Tibial artery (tissue), 4 donors: Measurements from ENCODE around the gene PHETA1.
"Not testable (repeated sequence)": the region's sequence is repeated elsewhere in the genome, so short reads cannot be mapped to it uniquely, and the experiment has no call there.

Experiments used
- DNase-seq, 2 donors: peaks; one replicate each; pipeline ENCODE4 v3.0.0-alpha.2; 2019
- H3K27ac ChIP-seq, 2 donors: fragments of 200-600 bp; sonication (generic) in 1 of 2; 1 replicate in 1 of 2; 2 replicates in 1 of 2; pipeline ENCODE4 v1.5.1; 2018 to 2019; ENCODE audit warnings: mild to moderate bottlenecking in 1 of 2
- H3K27me3 ChIP-seq, 2 donors: fragments of 200-600 bp; sonication (generic) in 1 of 2; one replicate each; pipeline versions ENCODE4 v1.5.1 to v1.6.0; 2016 to 2019
- H3K36me3 ChIP-seq, 3 donors: fragments of 200-600 bp; sonication (generic) in 2 of 3; one replicate each; pipeline ENCODE4 v1.5.1; 2016 to 2019; ENCODE audit warnings: mild to moderate bottlenecking in 2 of 3
- H3K4me1 ChIP-seq, 4 donors: fragments of 200-600 bp; sonication (generic) in 2 of 4; 1 replicate in 3 of 4; 2 replicates in 1 of 4; pipeline ENCODE4 v1.5.1; 2016 to 2019
- H3K4me3 ChIP-seq, 2 donors: fragments of 200-600 bp; sonication (generic) in 1 of 2; 1 replicate in 1 of 2; 2 replicates in 1 of 2; pipeline ENCODE4 v1.5.1; 2018 to 2019; ENCODE audit warnings: mild to moderate bottlenecking in 2 of 2
- H3K9me3 ChIP-seq, 3 donors: fragments of 200-600 bp; sonication (generic) in 1 of 3; one replicate each; pipeline ENCODE4 v1.5.1; 2016 to 2019
- intact Hi-C: fragments of 100-400 bp; cut with DNase I; formaldehyde crosslinking; loops from one replicate; pipeline ENCODE4 v1.15.0; 2023; ENCODE audit warnings: low total_unique reads
- TF ChIP-seq, protein P1 (sequence below), 2 experiments: fragments of 200-600 bp in 1 of 2; fragments of 450-650 bp in 1 of 2; IDR thresholded peaks; one replicate each; pipeline ENCODE4 v1.5.1; 2017 to 2019; ENCODE audit warnings: antibody characterized with exemption in 2 of 2, mild to moderate bottlenecking in 1 of 2, moderate library complexity in 1 of 2

The PHETA1 gene

GRCh38 chr12:111339321-111339938 lies 29.5 kb downstream of the PHETA1 start:
- Histone ChIP-seq H3K27me3 (no peaks in the 10 kb centered on the region), H3K36me3 (no peaks in the 10 kb centered on the region), H3K4me3 (no peak overlapping the region), H3K9me3 (no peaks in the 10 kb centered on the region), H3K27ac (no peak overlapping the region), H3K4me1 (no peaks in the 10 kb centered on the region)
- TF ChIP-seq, protein P1, sequence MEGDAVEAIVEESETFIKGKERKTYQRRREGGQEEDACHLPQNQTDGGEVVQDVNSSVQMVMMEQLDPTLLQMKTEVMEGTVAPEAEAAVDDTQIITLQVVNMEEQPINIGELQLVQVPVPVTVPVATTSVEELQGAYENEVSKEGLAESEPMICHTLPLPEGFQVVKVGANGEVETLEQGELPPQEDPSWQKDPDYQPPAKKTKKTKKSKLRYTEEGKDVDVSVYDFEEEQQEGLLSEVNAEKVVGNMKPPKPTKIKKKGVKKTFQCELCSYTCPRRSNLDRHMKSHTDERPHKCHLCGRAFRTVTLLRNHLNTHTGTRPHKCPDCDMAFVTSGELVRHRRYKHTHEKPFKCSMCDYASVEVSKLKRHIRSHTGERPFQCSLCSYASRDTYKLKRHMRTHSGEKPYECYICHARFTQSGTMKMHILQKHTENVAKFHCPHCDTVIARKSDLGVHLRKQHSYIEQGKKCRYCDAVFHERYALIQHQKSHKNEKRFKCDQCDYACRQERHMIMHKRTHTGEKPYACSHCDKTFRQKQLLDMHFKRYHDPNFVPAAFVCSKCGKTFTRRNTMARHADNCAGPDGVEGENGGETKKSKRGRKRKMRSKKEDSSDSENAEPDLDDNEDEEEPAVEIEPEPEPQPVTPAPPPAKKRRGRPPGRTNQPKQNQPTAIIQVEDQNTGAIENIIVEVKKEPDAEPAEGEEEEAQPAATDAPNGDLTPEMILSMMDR (IDR thresholded peaks at IDR 0.05): no peak
- DNase-seq: no peak
- intact Hi-C loops: no loop called here

DNA sequence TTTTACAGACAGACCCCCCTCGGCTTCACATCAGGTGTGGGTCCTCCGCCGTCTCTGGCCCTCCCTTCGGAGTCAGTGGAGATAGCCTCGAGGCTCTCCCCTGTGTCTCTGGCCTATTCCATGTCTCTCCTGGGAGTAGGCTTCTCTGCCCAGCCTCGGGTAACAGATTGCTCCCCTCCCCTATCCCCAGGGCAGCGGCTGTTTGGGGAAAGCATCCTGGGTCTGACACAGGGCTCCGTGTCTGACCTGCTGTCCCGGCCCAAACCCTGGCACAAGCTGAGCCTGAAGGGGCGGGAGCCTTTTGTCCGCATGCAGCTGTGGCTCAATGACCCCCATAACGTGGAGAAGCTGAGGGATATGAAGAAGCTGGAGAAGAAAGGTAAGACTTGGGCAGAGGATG lies 30.8 kb downstream of the PHETA1 start:
- H3K4me1 ChIP-seq: no peaks in the 10 kb centered on the region
- H3K9me3 ChIP-seq: no peaks in the 10 kb centered on the region
- TF ChIP-seq, protein P1 (IDR thresholded peaks at IDR 0.05): no peak
- no peak for DNase-seq
- no peak overlapping the region for H3K27ac ChIP-seq
- H3K4me3 ChIP-seq: no peak overlapping the region
- H3K36me3 ChIP-seq: no peaks in the 10 kb centered on the region
- intact Hi-C loops: no loop called here
- no peaks in the 10 kb centered on the region for H3K27me3 ChIP-seq

DNA sequence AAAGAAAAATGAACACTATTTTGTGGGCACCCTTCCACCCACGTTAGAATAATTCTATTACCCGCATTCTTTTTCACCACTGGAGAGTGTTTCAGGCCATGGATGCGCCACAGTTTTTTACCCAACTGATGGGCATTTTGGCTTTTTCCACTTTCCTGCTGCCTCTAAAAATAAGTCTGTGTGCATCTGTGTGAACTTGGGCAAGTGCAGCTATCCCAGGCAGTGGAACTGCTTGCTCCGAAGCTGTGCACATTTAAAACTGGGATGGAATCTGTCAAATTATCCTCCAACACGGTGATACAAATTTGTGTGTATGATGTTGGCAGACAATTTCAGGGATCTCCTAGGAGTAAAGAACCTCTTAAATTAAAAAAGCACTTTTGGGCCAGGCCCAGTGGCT lies 31.5 kb downstream of the PHETA1 start:
- no peak for DNase-seq
- Histone ChIP-seq H3K9me3 (no peaks in the 10 kb centered on the region), H3K27me3 (no peaks in the 10 kb centered on the region), H3K27ac (no peak overlapping the region), H3K4me1 (no peaks in the 10 kb centered on the region), H3K36me3 (no peaks in the 10 kb centered on the region), H3K4me3 (no peak overlapping the region)
- intact Hi-C loops: no loop called here
- TF ChIP-seq, protein P1 (IDR thresholded peaks at IDR 0.05): no peak

- H3K36me3 ChIP-seq, H3K27ac ChIP-seq, H3K4me3 ChIP-seq, H3K9me3 ChIP-seq, H3K27me3 ChIP-seq, DNase-seq, intact Hi-C loops, H3K4me1 ChIP-seq: not testable (repeated sequence)
Measured at GRCh38 chr12:111336411-111336810, 32.5 kb downstream of the PHETA1 start.

GRCh38 chr12:111335811-111336210 lies 33.1 kb downstream of the PHETA1 start:
- H3K9me3 ChIP-seq: no peaks in the 10 kb centered on the region
- TF ChIP-seq, protein P1 (IDR thresholded peaks at IDR 0.05): no peak
- intact Hi-C loops: no loop called here

DNA sequence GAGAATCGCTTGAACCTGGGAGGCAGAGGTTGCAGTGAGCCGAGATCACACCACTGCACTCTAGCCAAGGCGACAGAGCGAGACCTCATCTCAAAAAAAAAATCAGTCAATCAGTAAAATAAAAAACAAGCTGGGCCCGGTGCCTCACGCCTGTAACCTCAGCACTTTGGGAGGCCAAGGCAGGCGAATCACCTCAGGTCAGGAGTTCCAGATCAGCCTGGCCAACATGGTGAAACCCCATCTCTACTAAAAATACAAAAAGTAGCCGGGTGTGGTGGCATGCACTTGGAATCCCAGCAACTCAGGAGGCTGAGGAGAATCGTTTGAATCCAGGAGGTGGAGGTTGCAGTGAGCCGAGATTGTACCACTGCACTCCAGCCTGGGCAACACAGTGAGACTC lies 33.6 kb downstream of the PHETA1 start:
- H3K9me3 ChIP-seq, H3K4me3 ChIP-seq, DNase-seq, H3K27ac ChIP-seq, H3K27me3 ChIP-seq, H3K36me3 ChIP-seq, H3K4me1 ChIP-seq, intact Hi-C loops: not testable (repeated sequence)

More at GRCh38 chr12:111335811-111336210, 33.1 kb downstream of the PHETA1 start:
- no peaks in the 10 kb centered on the region for H3K4me1 ChIP-seq
- no peak overlapping the region for H3K4me3 ChIP-seq
- no peak overlapping the region for H3K27ac ChIP-seq
- no peak for DNase-seq
- no peaks in the 10 kb centered on the region for H3K36me3 ChIP-seq
- H3K27me3 ChIP-seq: peaks cover 0 to 3% of the 10 kb centered on the region in 2 donors

DNA sequence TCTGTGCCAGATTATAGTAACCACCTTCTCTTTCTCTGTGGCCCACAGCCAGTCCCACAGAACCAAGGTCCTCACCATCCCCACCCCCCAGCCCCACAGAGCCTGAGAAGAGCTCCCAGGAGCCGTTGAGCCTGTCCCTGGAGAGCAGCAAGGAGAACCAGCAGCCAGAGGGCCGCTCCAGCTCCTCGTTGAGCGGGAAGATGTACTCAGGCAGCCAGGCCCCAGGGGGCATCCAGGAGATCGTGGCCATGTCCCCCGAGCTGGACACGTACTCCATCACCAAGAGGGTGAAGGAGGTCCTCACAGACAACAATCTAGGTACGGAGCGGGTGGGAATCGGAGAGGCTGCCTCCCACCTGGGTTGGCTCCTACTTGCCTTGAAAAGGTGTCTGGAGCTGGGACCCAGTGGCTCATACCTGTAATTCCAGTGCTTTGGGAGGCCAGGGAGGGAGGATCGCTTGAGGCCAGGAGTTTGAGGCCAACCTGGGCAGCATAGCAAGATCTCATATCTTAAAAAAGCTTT lies 34.4 kb downstream of the PHETA1 start:
- Histone ChIP-seq H3K9me3 (no peaks in the 10 kb centered on the region), H3K36me3 (no peaks in the 10 kb centered on the region), H3K4me1 (no peaks in the 10 kb centered on the region), H3K27me3 (peaks cover 0 to 12% of the 10 kb centered on the region in 2 donors), H3K4me3 (no peak overlapping the region), H3K27ac (no peak overlapping the region)
- intact Hi-C loops: no loop called here
- no peak for DNase-seq
- TF ChIP-seq, protein P1 (IDR thresholded peaks at IDR 0.05): no peak
